Smooth muscle cell (in vitro differentiated cells): ENCODE data around the gene SRGAP1. TPM values are rescaled to one million over a fixed set of nuclear protein-coding genes. Genes with fewer than 3 reads are reported as not detected.

Experiments used
- DNase-seq: peaks from one replicate; lab custom pipeline; 2025; ENCODE audit not compliant: unreplicated experiment; lab: John Stamatoyannopoulos, UW
- H2AFZ ChIP-seq: fragments of 200-600 bp; sonication (generic); 2 replicates; pipeline ENCODE4 v1.6.0; 2016; ENCODE audit warnings: antibody characterized with exemption, low read depth, mild to moderate bottlenecking
- H3F3A ChIP-seq: fragments of 200-600 bp; sonication (generic); 2 replicates; pipeline ENCODE4 v1.6.0; 2017; ENCODE audit warnings: antibody characterized with exemption, low read depth
- H3K27ac ChIP-seq: fragments of 200-600 bp; sonication (generic); 2 replicates; pipeline ENCODE4 v1.5.1; 2016; ENCODE audit warnings: low read depth, mild to moderate bottlenecking
- H3K27me3 ChIP-seq: fragments of 200-600 bp; sonication (generic); 2 replicates; pipeline ENCODE4 v1.6.1; 2016; ENCODE audit warnings: low read depth, mild to moderate bottlenecking
- H3K36me3 ChIP-seq: fragments of 200-600 bp; sonication (generic); 2 replicates; pipeline ENCODE4 v1.5.1; 2016; ENCODE audit warnings: low read depth
- H3K4me1 ChIP-seq: fragments of 200-600 bp; sonication (generic); 2 replicates; pipeline ENCODE4 v1.5.1; 2016; ENCODE audit warnings: low read depth
- H3K4me2 ChIP-seq: fragments of 200-600 bp; sonication (generic); 2 replicates; pipeline ENCODE4 v1.6.0; 2016; ENCODE audit warnings: mild to moderate bottlenecking
- H3K4me3 ChIP-seq: fragments of 200-600 bp; sonication (generic); 2 replicates; pipeline ENCODE4 v1.5.1; 2016; ENCODE audit warnings: mild to moderate bottlenecking
- H3K79me2 ChIP-seq: fragments of 200-600 bp; sonication (generic); 2 replicates; pipeline ENCODE4 v1.6.0; 2016; ENCODE audit warnings: low read depth, mild to moderate bottlenecking
- H3K9ac ChIP-seq: fragments of 200-600 bp; sonication (generic); 2 replicates; pipeline ENCODE4 v1.6.0; 2016; ENCODE audit warnings: low read depth
- H3K9me3 ChIP-seq: fragments of 200-600 bp; sonication (generic); replicated peaks from 2 replicates; pipeline ENCODE4 v1.5.1; 2016; ENCODE audit warnings: low read depth
- H4K20me1 ChIP-seq: fragments of 200-600 bp; sonication (generic); 2 replicates; pipeline ENCODE4 v1.6.0; 2016; ENCODE audit warnings: low read depth
- CTCF ChIP-seq: fragments of 200-600 bp; sonication (generic); IDR thresholded peaks from 2 replicates; pipeline ENCODE4 v1.5.1; 2017; ENCODE audit warnings: borderline replicate concordance, mild to moderate bottlenecking, antibody characterized with exemption; ENCODE audit not compliant: insufficient read depth, poor library complexity, severe bottlenecking
- WGBS: methylation state at CpG from one replicate; pipeline ENCODE4 v1.1.7; 2016; ENCODE audit warnings: low lambda C conversion rate; 5-methylcytosine and 5-hydroxymethylcytosine counted together
- polyA plus RNA-seq: library from polyadenylated mRNA; unstranded; fragments of >200 nt; fragmentation: Nextera tagmentation; extraction: Ambion mirVana; gene quantifications from 2 replicates; pipeline ENCODE4 v1.2.1, GENCODE V29; 2016
- total RNA-seq: library from RNA; depleted of rRNA; stranded (reverse); fragments of >200 nt; gene quantifications from 2 replicates; pipeline ENCODE4 v1.2.3, GENCODE V29; 2014

The SRGAP1 gene
- total and polyA plus RNA-seq, 2 experiments from 2014 or later, result 4.0 to 5.9 TPM

DNA sequence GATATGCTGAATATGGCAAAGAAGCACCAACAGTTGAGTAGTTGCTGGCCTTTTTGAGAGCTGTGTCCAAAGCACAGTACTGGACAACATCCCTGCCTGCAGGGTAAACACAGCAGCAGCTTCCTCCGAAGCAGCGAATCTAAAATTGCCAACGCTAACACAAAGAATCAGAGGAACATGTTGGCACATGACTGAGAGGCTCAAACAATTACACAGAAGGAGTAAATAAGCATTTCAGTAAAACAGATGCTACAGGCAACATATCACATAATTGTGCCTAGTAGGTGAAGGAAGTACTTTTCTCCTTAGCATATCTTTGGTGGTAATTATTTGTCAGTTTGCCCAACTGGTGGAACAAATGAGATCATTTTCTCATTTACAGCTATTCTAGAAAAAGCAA lies 325.5 kb downstream of the SRGAP1 start:
- H4K20me1 ChIP-seq, result no peaks in the 10 kb centered on the region
- H3K9me3 ChIP-seq, result no peaks in the 10 kb centered on the region
- peaks cover 4% of the 10 kb centered on the region for H3F3A ChIP-seq
- H3K4me3 ChIP-seq, result no peak overlapping the region
- peak overlapping the region; percentile 74 for H3K27ac ChIP-seq
- TF ChIP-seq CTCF, result no peak
- no peak overlapping the region for H3K9ac ChIP-seq
- 78% methylated on average over 3 of the region's 3 CpGs for WGBS
- no peak overlapping the region for H2AFZ ChIP-seq
- no peaks in the 10 kb centered on the region for H3K79me2 ChIP-seq
- no peaks in the 10 kb centered on the region for H3K4me1 ChIP-seq
- H3K4me2 ChIP-seq, result peak overlapping the region; percentile 48
- H3K27me3 ChIP-seq, result no peaks in the 10 kb centered on the region
- no peak for DNase-seq
- H3K36me3 ChIP-seq, result no peaks in the 10 kb centered on the region

GRCh38 chr12:64170730-64171129 lies 326.2 kb downstream of the SRGAP1 start:
- Histone ChIP-seq H3K4me2 (peak overlapping the region; percentile 48), H3K27me3 (no peaks in the 10 kb centered on the region), H3K9me3 (no peaks in the 10 kb centered on the region), H3K36me3 (no peaks in the 10 kb centered on the region), H4K20me1 (no peaks in the 10 kb centered on the region), H3F3A (peaks cover 4% of the 10 kb centered on the region), H3K27ac (peak overlapping the region; percentile 74), H3K79me2 (no peaks in the 10 kb centered on the region), H3K9ac (no peak overlapping the region), H3K4me3 (no peak overlapping the region), H3K4me1 (no peaks in the 10 kb centered on the region), H2AFZ (peak overlapping the region; percentile 64)
- WGBS, result 45% methylated on average over 3 of the region's 3 CpGs
- TF ChIP-seq CTCF, result no peak
- DNase-seq, result no peak

DNA sequence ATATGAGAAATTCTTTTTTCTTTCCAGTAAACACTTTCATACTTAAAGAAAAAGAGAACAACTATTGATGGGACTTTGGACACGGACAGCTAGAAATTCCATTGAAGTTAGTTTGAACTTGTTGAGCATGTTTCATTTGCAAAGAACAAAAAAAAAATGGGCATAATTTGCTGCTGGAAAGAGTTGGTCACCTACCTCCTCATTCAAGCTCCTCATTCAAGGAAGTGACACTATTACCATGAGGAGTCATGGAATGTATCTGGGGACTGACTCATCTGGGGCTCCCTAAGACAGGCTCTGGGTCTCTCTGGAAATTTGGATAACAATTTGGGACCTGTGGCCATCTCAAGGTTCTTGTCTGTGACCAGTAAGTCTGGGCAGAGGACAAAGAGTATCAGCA lies 327.2 kb downstream of the SRGAP1 start:
- peaks cover 4% of the 10 kb centered on the region for H3F3A ChIP-seq
- H3K9me3 ChIP-seq, result no peaks in the 10 kb centered on the region
- H3K27me3 ChIP-seq, result no peaks in the 10 kb centered on the region
- no peaks in the 10 kb centered on the region for H3K79me2 ChIP-seq
- H3K27ac ChIP-seq, result peak overlapping the region; percentile 74
- no peak for TF ChIP-seq CTCF
- 17% methylated on average over 1 of the region's 1 CpG for WGBS
- no peak for DNase-seq
- no peak overlapping the region for H2AFZ ChIP-seq
- no peak overlapping the region for H3K4me3 ChIP-seq
- H3K4me1 ChIP-seq, result no peaks in the 10 kb centered on the region
- no peaks in the 10 kb centered on the region for H3K36me3 ChIP-seq
- no peaks in the 10 kb centered on the region for H4K20me1 ChIP-seq
- H3K9ac ChIP-seq, result no peak overlapping the region
- H3K4me2 ChIP-seq, result peak overlapping the region; percentile 48
